22Rv1 (cell line): ENCODE results near the gene CPT1A.

Experiments used
- H3K27ac ChIP-seq: fragments of 450-650 bp; 2 replicates; pipeline ENCODE4 v1.5.1; 2017
- ZFX ChIP-seq: fragments of 450-650 bp; IDR thresholded peaks from 2 replicates; pipeline ENCODE4 v1.6.1; 2017; ENCODE audit warnings: antibody characterized with exemption, borderline replicate concordance
- TF ChIP-seq, protein P1 (sequence below): fragments of 450-650 bp; IDR thresholded peaks from 2 replicates; pipeline ENCODE4 v1.5.1; 2017; ENCODE audit warnings: mild to moderate bottlenecking

The CPT1A gene

DNA sequence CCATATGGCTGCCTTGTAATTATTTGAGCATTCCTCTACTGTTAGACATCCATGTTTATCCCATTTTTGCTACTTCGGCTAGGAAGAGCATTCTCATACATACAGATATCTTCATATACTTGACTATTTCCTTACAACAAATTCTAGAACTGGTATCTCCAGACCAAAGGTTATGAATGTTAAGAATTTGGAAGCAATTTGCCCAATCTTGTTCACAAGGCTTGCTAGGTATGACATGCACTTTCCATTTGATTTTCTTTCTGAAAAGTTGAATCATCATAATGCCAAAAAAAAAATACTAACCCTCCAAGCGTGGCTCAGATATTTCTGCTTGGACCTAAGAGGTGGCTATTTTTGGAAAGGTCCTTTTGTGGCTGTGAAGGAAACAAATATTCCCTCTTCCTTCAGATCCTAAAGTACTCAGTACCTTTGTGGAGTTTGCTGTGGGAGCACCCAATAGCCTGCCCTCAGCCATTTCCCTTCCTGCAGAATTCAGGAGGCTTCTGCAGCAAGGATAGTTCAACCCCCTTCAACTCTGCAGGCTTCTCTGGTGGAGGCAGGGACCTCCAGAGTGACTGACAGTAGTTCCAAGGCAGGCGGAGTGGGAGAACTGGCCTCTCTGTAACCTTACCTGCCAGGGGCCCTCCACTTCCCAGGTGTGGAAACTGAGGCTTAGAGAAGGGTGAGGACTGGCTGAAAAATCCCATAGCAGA, 22.0 kb upstream of the CPT1A start:
- H3K27ac ChIP-seq: no peak overlapping the region
- TF ChIP-seq, protein P1, sequence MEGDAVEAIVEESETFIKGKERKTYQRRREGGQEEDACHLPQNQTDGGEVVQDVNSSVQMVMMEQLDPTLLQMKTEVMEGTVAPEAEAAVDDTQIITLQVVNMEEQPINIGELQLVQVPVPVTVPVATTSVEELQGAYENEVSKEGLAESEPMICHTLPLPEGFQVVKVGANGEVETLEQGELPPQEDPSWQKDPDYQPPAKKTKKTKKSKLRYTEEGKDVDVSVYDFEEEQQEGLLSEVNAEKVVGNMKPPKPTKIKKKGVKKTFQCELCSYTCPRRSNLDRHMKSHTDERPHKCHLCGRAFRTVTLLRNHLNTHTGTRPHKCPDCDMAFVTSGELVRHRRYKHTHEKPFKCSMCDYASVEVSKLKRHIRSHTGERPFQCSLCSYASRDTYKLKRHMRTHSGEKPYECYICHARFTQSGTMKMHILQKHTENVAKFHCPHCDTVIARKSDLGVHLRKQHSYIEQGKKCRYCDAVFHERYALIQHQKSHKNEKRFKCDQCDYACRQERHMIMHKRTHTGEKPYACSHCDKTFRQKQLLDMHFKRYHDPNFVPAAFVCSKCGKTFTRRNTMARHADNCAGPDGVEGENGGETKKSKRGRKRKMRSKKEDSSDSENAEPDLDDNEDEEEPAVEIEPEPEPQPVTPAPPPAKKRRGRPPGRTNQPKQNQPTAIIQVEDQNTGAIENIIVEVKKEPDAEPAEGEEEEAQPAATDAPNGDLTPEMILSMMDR: no peak
- no peak for TF ChIP-seq ZFX

DNA sequence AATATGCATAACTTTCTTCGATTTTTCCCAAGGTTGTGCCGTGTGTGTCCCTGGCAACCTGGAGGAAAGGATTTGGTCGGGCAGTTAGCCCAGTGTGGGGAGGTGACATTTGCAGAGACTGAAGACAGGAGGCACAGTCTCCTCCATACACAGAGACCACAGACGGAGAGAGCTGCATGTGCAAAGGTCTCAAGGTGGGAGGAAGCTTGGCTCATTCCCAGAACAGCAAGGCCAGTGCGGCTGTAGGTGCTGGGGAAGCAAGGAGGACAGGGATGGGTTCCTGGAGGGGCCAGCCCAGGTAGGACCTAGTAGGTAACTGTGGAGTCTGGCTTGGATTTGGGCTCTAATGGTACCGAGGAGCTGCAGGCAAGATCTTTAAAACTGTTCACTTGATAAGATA, 20.7 kb upstream of the CPT1A start:
- H3K27ac ChIP-seq: no peak overlapping the region
- no peak for TF ChIP-seq ZFX
- TF ChIP-seq, protein P1: no peak

DNA sequence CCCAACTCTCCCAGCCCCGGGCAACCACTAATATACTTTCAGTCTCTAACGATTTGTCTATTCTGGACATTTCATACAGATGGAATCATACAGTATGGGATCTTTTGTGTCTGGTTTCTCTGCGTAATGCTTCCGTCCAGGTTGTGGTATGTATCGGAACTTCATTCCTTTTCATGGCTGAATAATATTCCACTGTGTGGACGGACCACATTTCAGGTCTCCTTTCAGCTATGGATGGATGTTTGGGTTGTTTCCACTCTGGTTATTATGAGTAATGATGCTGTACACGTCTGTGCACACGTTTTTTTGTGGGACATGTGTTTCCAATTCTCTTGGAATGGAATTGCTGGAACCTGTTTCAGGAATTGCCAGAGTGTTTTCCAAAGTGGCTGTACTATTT, 17.4 kb upstream of the CPT1A start:
- TF ChIP-seq, protein P1: no peak
- TF ChIP-seq ZFX: no peak

DNA sequence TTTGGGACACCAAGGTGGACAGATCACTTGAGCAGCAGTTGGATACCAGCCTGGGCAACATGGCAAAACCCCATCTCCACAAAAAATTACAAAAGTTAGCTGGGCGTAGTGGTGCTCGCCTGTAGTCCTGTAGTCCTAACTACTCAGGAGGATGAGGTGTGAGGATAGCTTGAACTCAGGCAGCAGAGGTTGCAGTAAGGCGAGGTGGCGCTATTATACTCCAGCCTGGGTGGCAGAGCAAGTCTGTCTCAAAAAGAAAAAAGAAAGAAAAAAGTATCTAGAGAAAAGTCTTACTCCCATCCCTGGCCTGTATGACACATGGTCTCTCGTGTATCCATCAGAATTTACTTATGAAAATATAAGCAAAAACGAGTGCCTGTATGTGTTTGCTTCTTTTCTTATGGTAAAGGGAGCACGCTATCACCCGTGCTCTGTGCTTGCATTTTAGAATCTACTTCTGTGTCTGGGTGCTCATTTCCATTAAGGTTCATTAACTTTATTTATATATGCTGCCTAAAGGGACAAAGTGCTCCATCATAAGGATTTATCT, 15.4 kb upstream of the CPT1A start:
- H3K27ac ChIP-seq: peak overlapping the region; percentile 64
- no peak for TF ChIP-seq ZFX
- TF ChIP-seq, protein P1: peak; percentile 44

More for the DNA sequence above, 17.4 kb upstream of the CPT1A start:
- H3K27ac ChIP-seq: no peak overlapping the region

DNA sequence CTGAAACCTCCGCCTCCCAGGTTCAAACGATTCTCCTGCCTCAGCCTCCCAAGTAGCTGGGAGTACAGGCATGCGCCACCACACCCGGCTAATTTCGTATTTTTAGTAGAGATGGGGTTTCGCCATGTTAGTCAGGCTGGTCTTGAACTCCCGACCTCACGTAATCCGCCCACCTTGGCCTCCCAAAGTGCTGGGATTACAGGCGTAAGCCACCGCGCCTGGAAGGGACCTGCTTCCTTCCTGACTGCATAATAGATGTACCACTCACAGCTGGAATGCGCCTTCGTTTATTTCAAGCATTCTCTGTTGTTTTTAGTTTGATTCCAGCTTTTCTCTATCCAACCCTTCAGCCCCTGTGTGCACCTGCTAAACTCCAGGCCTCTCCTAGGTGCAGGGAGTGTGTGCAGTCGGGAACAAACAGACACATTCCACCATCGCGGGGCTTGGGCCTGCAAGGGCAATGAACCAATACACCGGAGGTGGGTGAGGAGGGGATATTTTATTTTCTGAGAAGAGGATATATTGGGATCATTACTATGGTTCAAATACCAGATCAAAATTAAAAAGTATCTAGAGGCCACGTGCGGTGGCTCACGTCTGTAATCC, 14.8 kb upstream of the CPT1A start:
- peak overlapping the region; percentile 64 for H3K27ac ChIP-seq

DNA sequence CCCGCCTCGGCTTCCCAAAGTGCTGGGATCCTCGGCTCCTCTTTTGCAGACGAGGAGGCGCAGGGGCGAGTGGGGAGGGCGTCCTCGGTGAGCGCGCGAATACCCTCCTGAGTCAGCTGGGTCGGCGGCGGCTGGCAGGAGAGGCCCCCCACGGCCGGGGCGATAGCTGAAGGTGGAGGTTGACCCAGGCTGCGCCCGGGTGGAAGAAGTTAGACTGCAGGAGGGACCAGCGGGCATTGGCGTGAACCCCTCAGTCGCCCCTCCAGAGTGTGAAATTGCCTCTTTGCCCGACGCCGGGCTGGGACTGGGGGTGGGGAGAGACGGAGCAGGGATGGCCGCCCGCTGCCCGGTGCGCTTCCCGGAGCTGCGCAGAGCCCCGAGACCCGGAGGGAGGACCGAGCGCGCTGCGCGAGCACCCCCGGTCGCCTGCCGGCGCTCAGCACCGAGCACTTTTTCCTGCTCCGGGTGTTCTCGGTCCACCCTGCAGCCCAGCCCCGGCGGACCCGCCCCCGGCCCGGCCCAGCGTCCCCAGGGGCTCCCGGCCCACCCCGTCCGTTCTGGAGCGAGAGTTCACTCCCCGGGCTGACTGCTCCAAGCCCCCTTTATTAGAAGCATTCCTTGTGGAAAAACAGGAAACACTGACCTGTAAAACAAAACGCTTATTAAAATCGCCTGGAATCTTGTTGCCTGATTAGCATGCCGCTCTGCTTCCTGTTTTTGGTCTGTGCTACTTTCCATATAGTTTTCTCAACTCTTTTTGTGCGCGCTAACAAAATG, 13.7 kb upstream of the CPT1A start:
- TF ChIP-seq, protein P1: no peak
- TF ChIP-seq ZFX: no peak
- no peak overlapping the region for H3K27ac ChIP-seq

DNA sequence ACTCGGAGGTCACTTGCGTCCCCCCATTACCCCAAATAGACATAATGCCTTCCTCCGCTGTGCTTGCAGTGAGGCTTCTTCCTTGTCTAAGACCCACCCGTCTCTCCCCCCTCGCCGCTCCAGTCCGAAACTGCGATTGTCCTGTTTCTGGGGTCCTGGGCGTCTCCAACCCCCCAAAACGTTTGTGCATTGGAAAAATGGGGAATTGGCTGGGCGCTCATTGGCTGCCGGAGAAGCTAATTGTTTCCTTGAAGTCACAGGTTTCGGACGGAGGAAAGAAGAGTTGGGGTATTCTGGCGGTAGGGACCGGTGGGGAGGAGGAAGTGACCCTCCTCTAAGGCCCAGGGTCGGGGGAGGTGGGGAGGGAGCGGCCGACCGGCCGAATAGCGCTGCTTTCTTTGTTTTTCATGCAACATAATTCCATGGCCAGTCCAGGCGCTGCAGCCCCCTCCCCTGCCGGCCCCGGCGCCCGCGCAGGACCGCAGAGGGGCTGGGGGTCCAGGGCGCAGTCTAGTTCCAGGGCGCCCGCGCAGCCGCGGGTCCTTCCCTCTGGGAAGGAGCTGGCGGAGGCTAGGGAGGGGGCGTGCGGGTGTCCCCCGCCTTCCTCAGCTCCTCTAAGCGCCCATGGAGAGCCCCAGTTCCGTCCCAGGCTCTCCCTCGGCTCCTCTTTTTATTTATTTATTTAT, 12.7 kb upstream of the CPT1A start:
- no peak overlapping the region for H3K27ac ChIP-seq
- TF ChIP-seq, protein P1: no peak
- no peak for TF ChIP-seq ZFX
